KOPT-K1 (cell line): Measurements from ENCODE around the gene AP2A2.

Experiments
- H3K27ac ChIP-seq: fragments of 200-600 bp; sonication (generic); 2 replicates; pipeline ENCODE4 v1.5.1; 2016; ENCODE audit warnings: antibody characterized with exemption, mild to moderate bottlenecking, low read depth, low read length; ENCODE audit not compliant: poor library complexity, severe bottlenecking
- H3K36me3 ChIP-seq: fragments of 200-600 bp; sonication (generic); 2 replicates; pipeline ENCODE4 v1.5.1; 2017; ENCODE audit warnings: antibody characterized with exemption, mild to moderate bottlenecking, low read length, moderate library complexity; ENCODE audit not compliant: insufficient read depth
- H3K9me3 ChIP-seq: fragments of 200-600 bp; sonication (generic); 2 replicates; pipeline ENCODE4 v1.5.1; 2017; ENCODE audit warnings: antibody characterized with exemption, low read length, mild to moderate bottlenecking; ENCODE audit not compliant: insufficient read depth, poor library complexity, severe bottlenecking

Gene AP2A2

DNA sequence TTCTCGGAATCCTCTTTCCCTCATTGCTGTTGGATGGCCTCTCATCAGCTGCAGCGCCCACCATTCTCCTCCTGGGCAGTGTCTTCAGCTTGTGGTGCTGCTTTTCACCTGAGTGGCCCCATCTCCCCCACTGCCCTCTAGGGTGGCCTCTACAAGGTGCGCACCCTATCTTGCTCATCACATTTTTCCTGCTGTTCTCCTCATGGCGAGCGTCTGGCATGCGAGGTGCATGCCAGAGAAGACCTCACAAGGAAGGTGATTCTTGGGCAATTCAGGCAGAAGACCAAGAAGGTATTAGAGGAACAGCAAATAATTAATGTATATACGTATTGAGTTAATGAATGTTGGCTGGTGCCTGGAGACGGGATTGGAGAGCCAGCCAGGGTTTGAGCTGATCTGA, 3.1 kb downstream of the AP2A2 start:
- Histone ChIP-seq H3K27ac (peak overlapping the region; percentile 33), H3K9me3 (no peaks in the 10 kb centered on the region), H3K36me3 (no peaks in the 10 kb centered on the region)

- no peaks in the 10 kb centered on the region for H3K36me3 ChIP-seq
- no peaks in the 10 kb centered on the region for H3K9me3 ChIP-seq
- no peak overlapping the region for H3K27ac ChIP-seq
Observed at GRCh38 chr11:929405-929804, 3.7 kb downstream of the AP2A2 start.

DNA sequence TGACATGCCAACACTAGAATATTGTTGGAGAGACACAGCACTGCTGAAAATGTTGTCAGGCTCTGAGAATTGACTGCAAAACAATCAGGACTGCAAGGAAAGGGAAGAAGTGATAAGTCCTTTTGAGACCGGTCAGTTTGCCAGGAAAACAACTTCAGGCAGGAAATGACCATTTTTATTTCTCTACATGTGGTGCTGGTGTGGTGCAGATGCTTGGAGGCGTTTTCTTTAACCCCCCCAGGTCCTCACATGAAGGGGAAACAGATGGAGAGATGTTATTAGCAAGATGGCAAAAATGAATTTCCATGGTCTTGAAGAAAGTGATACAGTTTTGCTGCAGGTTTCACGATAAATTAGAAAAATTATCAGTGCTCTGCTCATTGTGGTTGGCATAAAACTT, 5.7 kb downstream of the AP2A2 start:
- Histone ChIP-seq H3K36me3 (no peaks in the 10 kb centered on the region), H3K27ac (no peak overlapping the region), H3K9me3 (no peaks in the 10 kb centered on the region)

GRCh38 chr11:932435-932834, 6.8 kb downstream of the AP2A2 start:
- Histone ChIP-seq H3K27ac (no peak overlapping the region), H3K36me3 (no peaks in the 10 kb centered on the region), H3K9me3 (no peaks in the 10 kb centered on the region)

GRCh38 chr11:933142-933851, 7.6 kb downstream of the AP2A2 start:
- no peak overlapping the region for H3K27ac ChIP-seq
- no peaks in the 10 kb centered on the region for H3K9me3 ChIP-seq
- no peaks in the 10 kb centered on the region for H3K36me3 ChIP-seq

GRCh38 chr11:933936-934335, 8.3 kb downstream of the AP2A2 start:
- Histone ChIP-seq H3K9me3 (no peaks in the 10 kb centered on the region), H3K36me3 (no peaks in the 10 kb centered on the region), H3K27ac (no peak overlapping the region)

GRCh38 chr11:934527-934926, 8.9 kb downstream of the AP2A2 start:
- H3K36me3 ChIP-seq, result no peaks in the 10 kb centered on the region
- H3K27ac ChIP-seq, result no peak overlapping the region
- no peaks in the 10 kb centered on the region for H3K9me3 ChIP-seq

DNA sequence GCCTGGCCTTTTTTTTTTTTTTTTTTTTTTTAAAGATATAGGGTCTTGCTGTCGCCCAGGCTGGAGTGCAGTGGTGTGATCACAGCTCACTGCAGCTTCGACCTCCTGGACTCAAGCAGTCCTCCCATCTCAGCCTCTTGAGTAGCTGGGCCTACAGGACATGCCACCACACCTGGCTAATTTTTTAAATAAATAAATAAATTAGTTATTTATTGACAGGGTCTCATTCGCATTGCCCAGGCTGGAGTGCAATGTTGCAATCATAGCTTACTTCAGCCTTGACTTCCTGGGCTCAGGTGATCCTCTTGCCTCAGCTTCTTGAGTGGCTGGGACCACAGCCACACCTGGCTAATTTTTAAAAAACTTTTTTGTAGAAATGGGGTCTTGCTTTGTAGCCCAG, 10.5 kb downstream of the AP2A2 start:
- Histone ChIP-seq H3K27ac (no peak overlapping the region), H3K36me3 (no peaks in the 10 kb centered on the region), H3K9me3 (no peaks in the 10 kb centered on the region)

DNA sequence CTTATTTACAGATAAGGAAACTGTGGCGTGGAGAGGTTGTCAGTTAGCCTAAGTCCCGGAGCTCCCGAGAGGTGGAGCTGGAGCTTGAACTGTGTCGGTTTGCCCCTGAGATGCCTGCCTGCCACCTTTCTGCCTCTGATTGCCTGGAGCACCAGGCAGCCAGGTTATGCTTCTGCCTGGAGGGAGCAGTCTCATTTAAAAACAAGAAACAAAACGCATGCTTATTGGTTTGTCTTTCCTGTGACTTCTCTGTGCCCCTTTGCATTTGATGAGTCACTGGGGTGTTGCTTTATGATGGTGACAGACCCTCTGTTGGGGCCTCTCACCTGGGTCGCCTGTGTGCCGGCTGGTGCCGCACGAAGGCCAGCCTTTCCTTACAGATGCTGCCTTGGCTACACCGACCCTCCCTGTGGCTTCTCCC, 12.2 kb downstream of the AP2A2 start:
- no peaks in the 10 kb centered on the region for H3K36me3 ChIP-seq
- no peak overlapping the region for H3K27ac ChIP-seq
- H3K9me3 ChIP-seq, result no peaks in the 10 kb centered on the region

DNA sequence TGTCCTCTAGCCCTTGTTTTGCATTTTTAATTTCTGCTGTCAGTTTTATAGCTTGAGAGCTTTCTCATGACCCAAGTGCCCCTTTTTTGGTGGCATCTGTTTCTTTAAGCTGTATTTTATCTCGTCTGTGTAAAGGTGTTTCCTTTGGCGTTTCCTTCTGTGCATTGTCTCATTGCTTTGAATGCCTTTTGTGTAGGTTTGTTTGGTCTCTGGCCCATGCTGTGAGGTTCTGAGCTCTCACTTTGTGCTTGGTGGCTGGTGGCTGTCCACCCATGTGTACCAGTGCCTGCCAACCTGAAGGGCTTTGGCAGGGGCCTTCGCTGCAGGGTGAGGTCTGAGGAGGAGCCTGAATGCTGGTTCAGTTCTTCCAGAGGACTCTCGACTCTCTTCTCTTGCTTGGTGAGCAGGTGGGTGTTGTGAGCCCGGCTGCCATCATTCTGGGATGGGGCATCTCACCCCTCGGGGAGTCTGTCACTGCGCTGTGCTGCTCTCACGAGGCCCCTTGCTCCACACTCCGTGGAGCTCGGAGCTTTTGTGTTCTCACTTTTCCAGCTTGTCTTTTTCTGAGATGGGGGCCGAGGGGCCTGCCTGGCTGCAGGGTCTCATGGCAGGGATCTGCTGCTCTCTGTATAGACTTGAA, 14.9 kb downstream of the AP2A2 start:
- H3K27ac ChIP-seq, result peak overlapping the region; percentile 40
- H3K36me3 ChIP-seq, result no peaks in the 10 kb centered on the region
- no peaks in the 10 kb centered on the region for H3K9me3 ChIP-seq

DNA sequence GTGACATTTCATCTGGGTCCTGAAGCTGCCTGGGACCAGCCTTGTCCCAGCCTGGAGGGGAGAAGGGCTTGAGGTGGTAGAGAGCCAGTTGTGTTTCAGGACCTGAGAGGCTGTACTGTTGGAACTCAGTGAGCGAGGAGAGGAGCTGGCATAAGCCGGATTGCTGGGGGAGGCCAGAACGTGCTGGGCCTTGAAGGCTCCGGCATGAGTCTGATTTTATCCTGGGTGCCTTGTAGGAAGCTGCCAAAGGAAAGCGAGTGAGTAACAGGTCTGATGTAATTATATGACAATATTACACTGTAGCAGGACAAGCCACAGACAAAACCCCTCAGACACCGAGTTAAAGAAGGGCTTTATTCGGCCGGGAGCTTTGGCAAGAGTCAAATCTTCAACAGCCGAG, 17.2 kb downstream of the AP2A2 start:
- Histone ChIP-seq H3K27ac (no peak overlapping the region), H3K9me3 (no peaks in the 10 kb centered on the region), H3K36me3 (no peaks in the 10 kb centered on the region)

- H3K9me3 ChIP-seq, result peaks cover 15% of the 10 kb centered on the region
- no peak overlapping the region for H3K27ac ChIP-seq
- 0 out of 2 replicates have a peak, but pooled peaks cover under 1% of the 10 kb centered on the region for H3K36me3 ChIP-seq
Observed at GRCh38 chr11:944711-945470, 19.2 kb downstream of the AP2A2 start.

GRCh38 chr11:945986-946385, 20.3 kb downstream of the AP2A2 start:
- Histone ChIP-seq H3K27ac (no peak overlapping the region), H3K36me3 (0 out of 2 replicates have a peak, but pooled peaks cover 4% of the 10 kb centered on the region), H3K9me3 (peaks cover 15% of the 10 kb centered on the region)

GRCh38 chr11:947744-948143, 22.1 kb downstream of the AP2A2 start:
- Histone ChIP-seq H3K9me3 (peaks cover 15% of the 10 kb centered on the region), H3K36me3 (0 out of 2 replicates have a peak, but pooled peaks cover 4% of the 10 kb centered on the region), H3K27ac (no peak overlapping the region)

DNA sequence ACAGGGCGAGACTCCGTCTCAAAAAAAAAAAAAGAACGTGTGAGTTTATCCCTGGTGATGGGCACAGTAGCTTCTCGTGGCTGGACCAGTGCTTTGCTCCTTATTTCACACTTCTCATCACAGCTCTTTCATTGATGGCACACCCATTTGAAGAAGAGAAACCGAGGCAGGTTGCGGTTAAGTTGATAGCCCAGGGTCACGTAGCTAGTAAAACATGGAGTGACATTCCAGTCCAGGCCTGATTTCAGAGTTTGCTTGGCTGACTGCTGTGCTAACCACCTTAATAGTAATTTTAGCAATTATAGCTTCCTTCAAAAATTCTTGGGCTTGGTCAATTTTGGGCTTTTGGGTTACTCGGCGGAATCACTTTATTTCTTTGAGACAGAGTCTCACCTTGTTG, 25.8 kb downstream of the AP2A2 start:
- no peak overlapping the region for H3K27ac ChIP-seq
- H3K36me3 ChIP-seq, result 0 out of 2 replicates have a peak, but pooled peaks cover 4% of the 10 kb centered on the region
- H3K9me3 ChIP-seq, result peaks cover 15% of the 10 kb centered on the region
